HepG2 (cell line): ENCODE data around the gene XRCC1. TPM values are rescaled to one million over a fixed set of nuclear protein-coding genes. Genes with fewer than 3 reads are reported as not detected.

Source experiments
- ARNT ChIP-seq: fragments of 450-650 bp; IDR thresholded peaks from 2 replicates; pipeline ENCODE4 v1.6.1; 2017
- ATAD3A ChIP-seq: sonication (generic); formaldehyde crosslinking; IDR thresholded peaks from 2 replicates; pipeline ENCODE4 v1.4.0; 2020; ENCODE audit warnings: missing genetic modification reagents
- GRHL1 ChIP-seq: sonication (generic); formaldehyde crosslinking; conservative IDR thresholded peaks from 2 replicates; pipeline ENCODE4 v1.8.0; 2022; ENCODE audit warnings: missing genetic modification reagents
- NFKB2 ChIP-seq: sonication (generic); formaldehyde crosslinking; IDR thresholded peaks from 2 replicates; pipeline ENCODE4 v1.4.0; 2020; ENCODE audit warnings: missing genetic modification reagents, borderline replicate concordance
- NONO ChIP-seq, 2 experiments: fragments of 450-650 bp in 1 of 2; sonication (generic) in 1 of 2; formaldehyde crosslinking in 1 of 2; IDR thresholded peaks in 1 of 2; conservative IDR thresholded peaks in 1 of 2; 2 replicates each; pipeline versions ENCODE4 v1.6.1 to v1.8.0; 2017 to 2022; ENCODE audit warnings: mild to moderate bottlenecking in 1 of 2, missing genetic modification reagents in 1 of 2, moderate library complexity in 1 of 2
- RFX5 ChIP-seq: IDR thresholded peaks from 2 replicates; pipeline ENCODE4 v1.6.1; 2011; ENCODE audit warnings: low read depth, low read length, improper control_type of control experiment
- RNF2 ChIP-seq: fragments of 450-650 bp; conservative IDR thresholded peaks from 2 replicates; pipeline ENCODE4 v1.6.1; 2016; ENCODE audit warnings: low read depth
- SRY ChIP-seq: sonication (generic); formaldehyde crosslinking; IDR thresholded peaks from 2 replicates; pipeline ENCODE4 v1.8.0; 2022; ENCODE audit warnings: mild to moderate bottlenecking, missing genetic modification reagents
- ZNF512B ChIP-seq: sonication (generic); formaldehyde crosslinking; IDR thresholded peaks from 2 replicates; pipeline ENCODE4 v1.5.1; 2020; ENCODE audit warnings: missing genetic modification reagents, mild to moderate bottlenecking, borderline replicate concordance
- ZNF574 ChIP-seq: sonication (generic); formaldehyde crosslinking; IDR thresholded peaks from 2 replicates; pipeline ENCODE4 v1.4.0; 2020; ENCODE audit warnings: missing genetic modification reagents
- ZNF674 ChIP-seq: sonication (generic); formaldehyde crosslinking; IDR thresholded peaks from 2 replicates; pipeline ENCODE4 v1.5.0; 2020; ENCODE audit warnings: low read depth, mild to moderate bottlenecking, missing genetic modification reagents
- ZUFSP ChIP-seq: sonication (generic); formaldehyde crosslinking; IDR thresholded peaks from 2 replicates; pipeline ENCODE4 v1.9.0; 2021; ENCODE audit warnings: missing genetic modification reagents, mild to moderate bottlenecking, borderline replicate concordance
- polyA plus RNA-seq, 8 experiments: library from polyadenylated mRNA; depleted of rRNA in 3 of 8; stranded (reverse) in 7 of 8; unstranded in 1 of 8; fragments of >200 nt; fragmentation: Illumina TruSeq in 4 of 8; extraction: Trizol in 4 of 8; gene quantifications; 2 replicates each; pipeline versions ENCODE4 v1.2.1 to v1.2.3, GENCODE V29; 2011 to 2016; ENCODE audit warnings: low read depth in 4 of 8, missing spikeins in 1 of 8, mixed read lengths in 1 of 8; ENCODE audit not compliant: insufficient read depth in 1 of 8
- total RNA-seq, 5 experiments: library from RNA; depleted of rRNA; stranded (reverse); fragments of >200 nt; fragmentation: Illumina TruSeq; extraction: Trizol; gene quantifications; 2 replicates each; pipeline ENCODE4 v1.2.3, GENCODE V29; 2016; ENCODE audit warnings: low read depth in 1 of 5

The XRCC1 gene
- total and polyA plus RNA-seq, 2 of the 13 experiments (the other 11 are each of a cell fraction or from before 2014, with no cell fraction given) = 24.7 to 26.3 TPM

GRCh38 chr19:43575156-43575950, at the start of gene XRCC1, which contains the start of gene PINLYP (continued):
- TF ChIP-seq ZNF574 (CRISPR knock-in tag) (0 out of 2 replicates have a peak, but pooled peaks have one; percentile 31), ZNF512B (no peak), ZNF674 (no peak), RNF2 (no peak), NFKB2 (no peak), GRHL1 (no peak), ATAD3A (no peak), ZUFSP (no peak), NONO (IDR thresholded peaks at IDR 0.05) (no peak), NONO (CRISPR knock-in tag; conservative IDR thresholded peaks at IDR 0.05) (no peak), SRY (CRISPR knock-in tag) (no peak), RFX5 (peak; percentile 98), ARNT (no peak)
